Spleen (tissue), 11 donors: Measurements from ENCODE around the gene OR5J2. TPM values are rescaled to one million over a fixed set of nuclear protein-coding genes. Genes with fewer than 3 reads are reported as not detected.

ENCODE experiments used
- DNase-seq: peaks from one replicate; pipeline ENCODE4 v3.0.0-alpha.2; 2020
- H3K27ac ChIP-seq, 8 donors: fragments of 200-600 bp; sonication (generic) in 7 of 8; 1 replicate in 4 of 8; 2 replicates in 4 of 8; pipeline versions ENCODE4 v1.5.0 to v1.8.0; 2016 to 2021; ENCODE audit warnings: inconsistent platforms in 4 of 8, mild to moderate bottlenecking in 4 of 8, moderate library complexity in 1 of 8
- H3K27me3 ChIP-seq, 7 donors: fragments of 200-600 bp; sonication (generic) in 6 of 7; replicated peaks in 1 of 7; 1 replicate in 4 of 7; 2 replicates in 3 of 7; pipeline versions ENCODE4 v1.5.0 to v1.8.0; 2016 to 2021; ENCODE audit warnings: inconsistent platforms in 3 of 7, mild to moderate bottlenecking in 1 of 7
- H3K36me3 ChIP-seq, 6 donors: fragments of 200-600 bp; sonication (generic) in 5 of 6; 1 replicate in 4 of 6; 2 replicates in 2 of 6; pipeline versions ENCODE4 v1.5.0 to v1.8.0; 2016 to 2021; ENCODE audit warnings: inconsistent platforms in 2 of 6
- H3K4me1 ChIP-seq, 6 donors: fragments of 200-600 bp; sonication (generic) in 5 of 6; 1 replicate in 3 of 6; 2 replicates in 3 of 6; pipeline versions ENCODE4 v1.5.0 to v1.8.0; 2016 to 2021; ENCODE audit warnings: inconsistent platforms in 3 of 6
- H3K4me3 ChIP-seq, 8 donors: fragments of 200-600 bp; sonication (generic) in 7 of 8; 1 replicate in 4 of 8; 2 replicates in 4 of 8; pipeline versions ENCODE4 v1.5.0 to v1.8.0; 2016 to 2021; ENCODE audit warnings: inconsistent platforms in 4 of 8, mild to moderate bottlenecking in 4 of 8, moderate library complexity in 2 of 8
- H3K9me3 ChIP-seq, 8 donors: fragments of 200-600 bp; sonication (generic) in 7 of 8; 1 replicate in 4 of 8; 2 replicates in 4 of 8; pipeline versions ENCODE4 v1.5.0 to v1.8.0; 2016 to 2021; ENCODE audit warnings: inconsistent platforms in 4 of 8
- CTCF ChIP-seq, 11 experiments: fragments of 200-600 bp in 7 of 11; fragments of 450-650 bp in 4 of 11; sonication (generic) in 4 of 11; IDR thresholded peaks in 8 of 11; conservative IDR thresholded peaks in 3 of 11; 1 replicate in 7 of 11; 2 replicates in 4 of 11; pipeline versions ENCODE4 v1.4.0 to v1.8.0; 2016 to 2021; ENCODE audit warnings: antibody characterized with exemption in 11 of 11, inconsistent platforms in 4 of 11, mild to moderate bottlenecking in 1 of 11
- POLR2A ChIP-seq, 3 donors: fragments of 450-650 bp; IDR thresholded peaks; one replicate each; pipeline ENCODE4 v1.5.1; 2017; ENCODE audit warnings: antibody characterized with exemption in 3 of 3, mild to moderate bottlenecking in 1 of 3
- POLR2AphosphoS5 ChIP-seq, 3 donors: sonication (generic); formaldehyde crosslinking; IDR thresholded peaks; one replicate each; pipeline ENCODE4 v1.5.1; 2017; ENCODE audit warnings: antibody characterized with exemption in 3 of 3
- WGBS, 5 donors: extraction: QIAGEN DNeasy Blood & Tissue Kit in 3 of 5; methylation state at CpG; one replicate each; pipeline versions ENCODE4 v1.1.5 to v1.1.7; 2013 to 2018; 5-methylcytosine and 5-hydroxymethylcytosine counted together
- intact Hi-C: fragments of 100-400 bp; cut with DNase I; formaldehyde crosslinking; loops from one replicate; pipeline ENCODE4 v1.15.0; 2023; ENCODE audit warnings: low total_unique reads
- polyA plus RNA-seq, 3 donors: library from polyadenylated mRNA; stranded (reverse); fragments of 200-250 nt; gene quantifications; one replicate each; pipeline ENCODE4 v1.2.1, GENCODE V29; 2013
- total RNA-seq, 7 donors: library from RNA; depleted of rRNA in 3 of 7; stranded (reverse); fragments of >200 nt in 3 of 7; fragmentation: NEBNext Ultra II Directional in 4 of 7; extraction: Animal tissue kit (Norgen Biotek cat#: 25700) in 4 of 7; gene quantifications; one replicate each; pipeline versions ENCODE4 v1.1.0 to v1.2.1, GENCODE V29; 2016 to 2021
- donor health status: healthy with polysubstance abuse.
- donor health status: DM: no; HTN: no; CAD: no; lungs with moderate emphysema.
- donor health status: DM: no; HTN: no; CAD: no.
- donor health status: Bipolar disorder and iron deficiency.
- donor health status: healthy.
- donor health status: DM: no; HTN: no; CAD: no.
- donor health status: DM: yes; HTN: yes; CAD: no.

The OR5J2 gene
- total and polyA plus RNA-seq, 10 donors, result not detected

GRCh38 chr11:56183459-56183858 is 7.0 kb downstream of the OR5J2 start:
- Histone ChIP-seq H3K27ac (no peak overlapping the region), H3K36me3 (no peaks in the 10 kb centered on the region), H3K27me3 (no peaks in the 10 kb centered on the region), H3K9me3 (peaks cover 0 to 34% (median 26%) of the 10 kb centered on the region in 8 donors), H3K4me1 (no peaks in the 10 kb centered on the region), H3K4me3 (no peak overlapping the region)
- intact Hi-C loops, result no loop called here
- TF ChIP-seq POLR2AphosphoS5 (IDR thresholded peaks at IDR 0.05) (no peak), CTCF (IDR thresholded peaks at IDR 0.05 in 8 of 11, conservative IDR thresholded peaks at IDR 0.05 in 3 of 11) (no peak), POLR2A (IDR thresholded peaks at IDR 0.05) (no peak)
- DNase-seq, result no peak

GRCh38 chr11:56188602-56189001 is 12.2 kb downstream of the OR5J2 start:
- H3K36me3 ChIP-seq, result no peaks in the 10 kb centered on the region
- no peak overlapping the region for H3K4me3 ChIP-seq
- TF ChIP-seq POLR2AphosphoS5 (IDR thresholded peaks at IDR 0.05) (no peak), CTCF (IDR thresholded peaks at IDR 0.05 in 8 of 11, conservative IDR thresholded peaks at IDR 0.05 in 3 of 11) (no peak), POLR2A (IDR thresholded peaks at IDR 0.05) (no peak)
- H3K4me1 ChIP-seq, result no peaks in the 10 kb centered on the region
- H3K27ac ChIP-seq, result no peak overlapping the region
- H3K9me3 ChIP-seq, result peaks cover 0 to 26% (median 14%) of the 10 kb centered on the region in 8 donors
- no peak for DNase-seq
- intact Hi-C loops, result no loop called here
- 86 to 92% (median 88%) methylated on average over 3 of the region's 3 CpGs for WGBS, 5 donors
- H3K27me3 ChIP-seq, result no peaks in the 10 kb centered on the region

GRCh38 chr11:56196705-56197104 is 20.3 kb downstream of the OR5J2 start:
- H3K36me3 ChIP-seq, result no peaks in the 10 kb centered on the region
- H3K27ac ChIP-seq, result no peak overlapping the region
- WGBS, 5 donors, result 73 to 89% (median 80%) methylated on average over 3 of the region's 3 CpGs
- no peaks in the 10 kb centered on the region for H3K27me3 ChIP-seq
- no peak overlapping the region for H3K4me3 ChIP-seq
- no peak for TF ChIP-seq POLR2A (IDR thresholded peaks at IDR 0.05)
- TF ChIP-seq CTCF (IDR thresholded peaks at IDR 0.05 in 8 of 11, conservative IDR thresholded peaks at IDR 0.05 in 3 of 11), result no peak
- TF ChIP-seq POLR2AphosphoS5 (IDR thresholded peaks at IDR 0.05), result no peak
- H3K4me1 ChIP-seq, result no peaks in the 10 kb centered on the region
- intact Hi-C loops, result no loop called here
- peaks cover 0 to 39% (median 12%) of the 10 kb centered on the region in 8 donors for H3K9me3 ChIP-seq
- DNase-seq, result no peak

- 63 to 70% (median 65%) methylated on average over 2 of the region's 2 CpGs for WGBS, 5 donors
- H3K36me3 ChIP-seq, result no peaks in the 10 kb centered on the region
- H3K27ac ChIP-seq, result no peak overlapping the region
- no peak overlapping the region for H3K4me3 ChIP-seq
- TF ChIP-seq POLR2A (IDR thresholded peaks at IDR 0.05), result no peak
- no peak for TF ChIP-seq CTCF (IDR thresholded peaks at IDR 0.05 in 8 of 11, conservative IDR thresholded peaks at IDR 0.05 in 3 of 11)
- TF ChIP-seq POLR2AphosphoS5 (IDR thresholded peaks at IDR 0.05), result no peak
- peaks cover 0 to 38% (median 13%) of the 10 kb centered on the region in 8 donors for H3K9me3 ChIP-seq
- no peak for DNase-seq
- intact Hi-C loops, result no loop called here
- no peaks in the 10 kb centered on the region for H3K4me1 ChIP-seq
- H3K27me3 ChIP-seq, result no peaks in the 10 kb centered on the region
Measured at GRCh38 chr11:56197367-56197766, 20.9 kb downstream of the OR5J2 start.
